Caco-2 (cell line): Measurements from ENCODE around the gene KCNK16. TPM values are rescaled to one million over a fixed set of nuclear protein-coding genes. Genes with fewer than 3 reads are reported as not detected.

ENCODE experiments used
- Bru-seq: library from RNA; stranded (reverse); fragments of 400-500 nt; gene quantifications from one replicate; lab custom pipeline; 2021; lab: Mats Ljungman, UMichigan
- BruChase-seq, 2 experiments: library from RNA; stranded (reverse); fragments of 400-500 nt; gene quantifications; one replicate each; lab custom pipeline; 2021; lab: Mats Ljungman, UMichigan
- BruUV-seq: library from RNA; stranded (reverse); fragments of 400-500 nt; replicated peaks from 2 replicates; lab custom pipeline; 2021; lab: Mats Ljungman, UMichigan
- CTCF ChIA-PET: fragments of 300-600 bp; sonication (Branson Sonifier 250); formaldehyde crosslinking; loops from one replicate; lab custom pipeline; 2022; ENCODE audit warnings: antibody characterized with exemption; lab: Charles Lee
- POLR2A ChIA-PET: fragments of 300-600 bp; sonication (Branson Sonifier 250); formaldehyde crosslinking; loops from one replicate; lab custom pipeline; 2022; ENCODE audit warnings: antibody characterized with exemption; lab: Charles Lee
- DNase-seq, 2 experiments: peaks; one replicate each; pipeline versions ENCODE4 v3.0.0 to v3.0.0-alpha.2; 2020 to 2022
- H3K27me3 ChIP-seq: replicated peaks from 2 replicates; pipeline ENCODE4 v1.6.0; 2011; ENCODE audit warnings: low read length; ENCODE audit not compliant: control insufficient read depth, insufficient read depth
- H3K36me3 ChIP-seq: 2 replicates; pipeline ENCODE4 v1.5.1; 2011; ENCODE audit warnings: low read length; ENCODE audit not compliant: control insufficient read depth, insufficient read depth
- H3K4me1 ChIP-seq: fragments of 250-450 bp; sonication (Bioruptor Pico); 2 replicates; pipeline ENCODE4 v1.5.1; 2020; ENCODE audit warnings: mild to moderate bottlenecking
- H3K4me3 ChIP-seq: 2 replicates; pipeline ENCODE4 v1.5.1; 2011; ENCODE audit warnings: low read depth, mild to moderate bottlenecking, control low read depth, low read length
- H3K9me3 ChIP-seq: fragments of 250-450 bp; sonication (Bioruptor Pico); 2 replicates; pipeline ENCODE4 v1.5.1; 2020; ENCODE audit warnings: mild to moderate bottlenecking, moderate library complexity
- H3K27ac Mint-ChIP-seq: one replicate; pipeline ENCODE4 v1.8.0; 2022; ENCODE audit warnings: mixed read lengths; ENCODE audit not compliant: unreplicated experiment
- H3K27me3 Mint-ChIP-seq: one replicate; pipeline ENCODE4 v1.8.0; 2022; ENCODE audit warnings: mixed read lengths; ENCODE audit not compliant: insufficient read depth, unreplicated experiment
- H3K36me3 Mint-ChIP-seq: one replicate; pipeline ENCODE4 v1.8.0; 2022; ENCODE audit warnings: mild to moderate bottlenecking, mixed read lengths; ENCODE audit not compliant: insufficient read depth, unreplicated experiment
- H3K4me1 Mint-ChIP-seq: one replicate; pipeline ENCODE4 v1.8.0; 2022; ENCODE audit warnings: low read depth, mixed read lengths; ENCODE audit not compliant: unreplicated experiment
- H3K4me3 Mint-ChIP-seq: one replicate; pipeline ENCODE4 v1.8.0; 2022; ENCODE audit warnings: mild to moderate bottlenecking, moderate library complexity, mixed read lengths; ENCODE audit not compliant: unreplicated experiment
- H3K9me3 Mint-ChIP-seq: one replicate; pipeline ENCODE4 v1.8.0; 2022; ENCODE audit warnings: mixed read lengths; ENCODE audit not compliant: unreplicated experiment
- CTCF ChIP-seq, 2 experiments: fragments of 200-600 bp in 1 of 2; IDR thresholded peaks; 1 replicate in 1 of 2; 2 replicates in 1 of 2; pipeline versions ENCODE4 v1.5.1 to v1.8.0; 2011 to 2022; ENCODE audit warnings: antibody characterized with exemption in 1 of 2, control low read depth in 1 of 2, inconsistent platforms in 1 of 2, low read depth in 1 of 2, low read length in 1 of 2, mild to moderate bottlenecking in 1 of 2, moderate library complexity in 1 of 2; ENCODE audit not compliant: insufficient read depth in 1 of 2, severe bottlenecking in 1 of 2, unreplicated experiment in 1 of 2
- intact Hi-C: fragments of 100-400 bp; cut with micrococcal nuclease; formaldehyde crosslinking; loops from one replicate; pipeline ENCODE4 v1.10.0; 2022; ENCODE audit not compliant: unreplicated experiment
- long read RNA-seq: library from polyadenylated mRNA; stranded (forward); transcript quantifications from one replicate; pipeline ENCODE4 v2.0.0, GENCODE V29; 2022
- total RNA-seq: library from RNA; stranded (reverse); gene quantifications from 2 replicates; pipeline ENCODE4 v1.2.3, GENCODE V29; 2022

The KCNK16 gene
- not detected in 2 replicates for total RNA-seq
- not detected for Bru-seq, nascent RNA
- not detected for BruChase-seq, experiment 1, labeled RNA remaining after a 2-hour chase
- BruChase-seq, experiment 2, labeled RNA remaining after a 6-hour chase = not detected
- long read RNA-seq = 0 reads

DNA sequence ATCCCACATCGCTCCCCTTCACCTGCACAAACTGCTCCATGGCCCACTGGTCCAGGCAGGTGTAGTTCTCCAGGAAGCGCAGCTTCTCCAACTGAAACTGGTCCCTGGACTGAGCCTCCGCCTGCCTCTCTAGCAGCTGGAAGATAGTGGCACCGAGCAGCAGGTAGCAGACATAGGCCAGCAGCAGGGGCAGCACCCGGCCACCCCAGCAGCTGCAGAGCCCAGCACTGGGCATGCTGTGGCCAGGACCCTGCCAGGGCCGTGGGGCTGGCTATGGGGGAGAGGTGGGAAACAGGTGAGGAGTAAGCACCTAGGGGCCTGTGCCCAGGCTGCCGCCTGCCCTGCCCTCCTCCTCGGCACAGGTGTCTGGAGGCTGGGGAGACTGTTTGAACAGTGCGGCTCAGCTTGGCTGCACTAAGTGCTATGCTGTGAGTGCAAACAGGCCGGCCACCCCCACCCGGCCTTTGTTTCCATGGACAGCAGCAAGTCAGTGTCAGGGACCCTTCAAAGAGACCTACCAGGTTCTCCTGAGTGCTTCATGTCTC, at the start of gene KCNK16:
Gene KCNK16, minus strand, starts transcription at position 397 of the 545 bp plus-strand sequence. Its CDS starts 162 bp downstream, at position 235.
- H3K27ac Mint-ChIP-seq = no peak within 1 kb of the TSS
- no peak within 1 kb of the TSS for H3K4me3 Mint-ChIP-seq
- no peaks in the 10 kb centered on the region for H3K4me1 Mint-ChIP-seq
- H3K27me3 Mint-ChIP-seq = peaks cover 19% of the 10 kb centered on the region
- no peak for TF ChIP-seq CTCF (IDR thresholded peaks at IDR 0.05; ENCODE audit: insufficient read depth in 1 of 2, low read depth in 1 of 2, low read length in 1 of 2, severe bottlenecking in 1 of 2, unreplicated experiment in 1 of 2)
- no peaks in the 10 kb centered on the region for H3K27me3 ChIP-seq
- intact Hi-C loops = no loop called here
- DNase-seq = no peak
- ChIA-PET CTCF (no interaction called here), POLR2A (no interaction called here)
- H3K4me1 ChIP-seq = no peaks in the 10 kb centered on the region
- H3K9me3 ChIP-seq = no peaks in the 10 kb centered on the region
- H3K4me3 ChIP-seq = no peak within 1 kb of the TSS
- H3K9me3 Mint-ChIP-seq = no peaks in the 10 kb centered on the region
- H3K36me3 Mint-ChIP-seq = no peaks in the 10 kb centered on the region
- no TSS peak for BruUV-seq
- no peaks in the 10 kb centered on the region for H3K36me3 ChIP-seq

DNA sequence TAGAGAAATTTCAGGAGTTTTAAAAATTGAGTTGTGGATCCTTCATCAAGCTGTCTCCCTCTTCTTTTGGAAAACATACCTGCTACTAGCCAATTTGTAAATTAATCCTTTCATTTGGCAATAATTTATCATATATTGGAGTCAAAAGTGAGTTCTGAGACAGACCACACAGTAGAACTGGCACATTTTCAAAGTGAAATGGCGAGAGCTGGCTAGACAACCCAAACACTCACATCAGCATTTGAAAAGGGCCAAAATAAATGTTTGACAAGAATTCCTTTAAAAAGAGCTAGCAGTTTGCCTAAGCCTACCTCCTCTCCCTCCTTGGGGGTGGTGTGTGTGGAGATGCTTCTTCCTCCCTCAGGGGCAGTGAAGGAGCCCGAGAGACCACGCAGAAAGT, 47.9 kb upstream of the KCNK16 start:
- no peaks in the 10 kb centered on the region for H3K36me3 ChIP-seq
- intact Hi-C loops = loop anchor here (10.0 kb wide), 2 partner anchors 194 to 354 kb away; partner anchors contain the start of gene KIF6
- Mint-ChIP-seq H3K27ac (no peak overlapping the region), H3K9me3 (no peaks in the 10 kb centered on the region), H3K4me3 (no peak overlapping the region), H3K4me1 (no peaks in the 10 kb centered on the region), H3K27me3 (peaks cover 21% of the 10 kb centered on the region), H3K36me3 (no peaks in the 10 kb centered on the region)
- ChIA-PET CTCF (interaction anchor here (0.7 to 1.2 kb wide), 2 partner anchors 8 to 330 kb away, joined by 4 to 9 read pairs; no protein-coding TSS in a partner anchor), POLR2A (no interaction called here)
- H3K27me3 ChIP-seq = no peaks in the 10 kb centered on the region; the same call in none of the 2 replicates
- H3K4me1 ChIP-seq = no peaks in the 10 kb centered on the region
- H3K9me3 ChIP-seq = no peaks in the 10 kb centered on the region
- TF ChIP-seq CTCF (IDR thresholded peaks at IDR 0.05; ENCODE audit: insufficient read depth in 1 of 2, low read depth in 1 of 2, low read length in 1 of 2, severe bottlenecking in 1 of 2, unreplicated experiment in 1 of 2) = no peak
- no TSS peak for BruUV-seq
- DNase-seq = no peak
- H3K4me3 ChIP-seq = no peak overlapping the region

DNA sequence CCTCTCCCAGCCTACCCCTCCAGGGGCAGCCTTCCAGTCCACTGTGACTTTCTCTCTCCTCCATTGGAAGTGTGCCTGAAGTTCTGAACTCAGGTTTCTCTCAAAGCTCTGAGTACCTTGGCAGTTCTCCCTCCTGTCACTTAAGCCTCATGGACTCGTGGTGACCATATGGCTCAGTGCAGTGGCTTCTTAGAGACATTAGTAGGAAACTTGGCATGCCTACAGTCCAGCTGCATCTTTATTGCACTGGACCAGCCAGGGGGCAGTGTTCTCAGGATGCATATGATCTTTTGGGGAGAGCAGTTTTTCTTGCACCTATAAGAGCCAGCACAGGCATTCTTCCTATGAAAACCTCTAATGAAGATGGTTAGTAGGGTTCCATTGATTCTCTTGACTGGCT, 47.5 kb upstream of the KCNK16 start:
- H3K36me3 ChIP-seq = no peaks in the 10 kb centered on the region
- H3K4me1 Mint-ChIP-seq = no peaks in the 10 kb centered on the region
- ChIA-PET CTCF (interaction anchor here (0.7 to 1.2 kb wide), 2 partner anchors 8 to 331 kb away, joined by 4 to 9 read pairs; no protein-coding TSS in a partner anchor), POLR2A (no interaction called here)
- no peak for DNase-seq
- no peaks in the 10 kb centered on the region for H3K36me3 Mint-ChIP-seq
- BruUV-seq = no TSS peak
- H3K27ac Mint-ChIP-seq = no peak overlapping the region
- intact Hi-C loops = loop anchor here (10.0 kb wide), 2 partner anchors 195 to 355 kb away; partner anchors contain the start of gene KIF6
- H3K9me3 ChIP-seq = no peaks in the 10 kb centered on the region
- H3K27me3 Mint-ChIP-seq = peaks cover 20% of the 10 kb centered on the region
- no peak overlapping the region for H3K4me3 ChIP-seq
- H3K4me3 Mint-ChIP-seq = no peak overlapping the region
- no peaks in the 10 kb centered on the region for H3K4me1 ChIP-seq
- TF ChIP-seq CTCF (IDR thresholded peaks at IDR 0.05; ENCODE audit: insufficient read depth in 1 of 2, low read depth in 1 of 2, low read length in 1 of 2, severe bottlenecking in 1 of 2, unreplicated experiment in 1 of 2) = no peak
- H3K27me3 ChIP-seq = no peaks in the 10 kb centered on the region; the same call in none of the 2 replicates
- no peaks in the 10 kb centered on the region for H3K9me3 Mint-ChIP-seq
